Measurements from ENCODE around the gene CHFR. TPM values are rescaled to one million over a fixed set of nuclear protein-coding genes. Genes with fewer than 3 reads are reported as not detected.
"Not testable (repeated sequence)": the region's sequence is repeated elsewhere in the genome, so short reads cannot be mapped to it uniquely, and the experiment has no call there.

Gene CHFR
- total RNA-seq, 1 experiment from 2014 or later = 17.5 TPM

DNA sequence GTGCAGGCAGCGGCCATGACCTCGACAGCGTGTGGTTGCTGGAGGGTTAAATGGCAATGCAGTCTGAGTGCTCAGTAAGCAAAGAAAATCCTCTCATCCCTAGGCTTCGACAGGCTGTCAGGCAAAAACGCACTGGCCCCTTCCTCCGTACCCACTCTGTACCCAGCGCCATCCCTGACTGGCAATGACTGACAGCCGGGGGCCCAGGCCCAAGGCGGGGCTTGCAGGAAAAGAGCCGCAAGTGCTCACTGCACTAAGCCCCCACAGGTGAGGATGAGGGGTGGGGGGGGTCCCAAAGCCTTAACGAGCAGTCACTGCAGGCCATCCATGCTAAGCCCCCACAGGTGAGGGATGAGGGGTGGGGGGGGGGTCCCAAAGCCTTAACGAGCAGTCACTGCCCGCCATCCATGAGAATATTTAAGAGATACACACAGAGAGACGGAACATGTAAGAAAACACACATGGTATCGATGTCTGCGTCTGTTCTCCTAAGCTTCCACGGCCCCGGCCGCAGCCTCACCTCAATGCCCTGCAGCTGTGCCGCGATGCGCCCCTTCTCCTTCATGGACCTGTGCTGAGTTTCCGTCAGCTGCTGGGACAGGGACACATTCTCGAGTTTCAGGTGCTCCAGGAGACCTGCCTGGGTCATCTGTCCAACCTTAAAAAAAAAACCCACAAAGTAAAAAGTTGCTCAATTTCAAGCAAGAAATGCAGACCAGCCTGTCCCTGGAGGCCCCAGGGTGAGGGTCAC is 89.4 kb downstream of the CHFR start:
- in situ Hi-C loops (cut with HindIII; ENCODE audit: low pct_unique_long_range_greater_than_20kb, low sequenced_read_pairs) = no loop called here
- no peak for DNase-seq (ENCODE audit: low read depth)

GRCh38 chr12:132795847-132796246 is 91.6 kb downstream of the CHFR start:
- in situ Hi-C loops (cut with HindIII; ENCODE audit: low pct_unique_long_range_greater_than_20kb, low sequenced_read_pairs) = no loop called here
- DNase-seq (ENCODE audit: low read depth) = no peak

- DNase-seq (ENCODE audit: low read depth); in situ Hi-C loops (cut with HindIII; ENCODE audit: low pct_unique_long_range_greater_than_20kb, low sequenced_read_pairs): not testable (repeated sequence)
These were observed 95.5 kb downstream of the CHFR start for GRCh38 chr12:132791940-132792339.

GRCh38 chr12:132789099-132789471 is 98.3 kb downstream of the CHFR start:
- in situ Hi-C loops (cut with HindIII; ENCODE audit: low pct_unique_long_range_greater_than_20kb, low sequenced_read_pairs) = no loop called here
- DNase-seq (ENCODE audit: low read depth) = no peak

- in situ Hi-C loops (cut with HindIII; ENCODE audit: low pct_unique_long_range_greater_than_20kb, low sequenced_read_pairs) = no loop called here
- DNase-seq (ENCODE audit: low read depth) = no peak
These were observed 98.9 kb downstream of the CHFR start for GRCh38 chr12:132788375-132789098.

GRCh38 chr12:132787877-132788276 is 99.5 kb downstream of the CHFR start:
- DNase-seq (ENCODE audit: low read depth) = no peak
- in situ Hi-C loops (cut with HindIII; ENCODE audit: low pct_unique_long_range_greater_than_20kb, low sequenced_read_pairs) = no loop called here

GRCh38 chr12:132786192-132786591 is 101.2 kb downstream of the CHFR start:
- in situ Hi-C loops (cut with HindIII; ENCODE audit: low pct_unique_long_range_greater_than_20kb, low sequenced_read_pairs) = no loop called here
- no peak for DNase-seq (ENCODE audit: low read depth)

DNA sequence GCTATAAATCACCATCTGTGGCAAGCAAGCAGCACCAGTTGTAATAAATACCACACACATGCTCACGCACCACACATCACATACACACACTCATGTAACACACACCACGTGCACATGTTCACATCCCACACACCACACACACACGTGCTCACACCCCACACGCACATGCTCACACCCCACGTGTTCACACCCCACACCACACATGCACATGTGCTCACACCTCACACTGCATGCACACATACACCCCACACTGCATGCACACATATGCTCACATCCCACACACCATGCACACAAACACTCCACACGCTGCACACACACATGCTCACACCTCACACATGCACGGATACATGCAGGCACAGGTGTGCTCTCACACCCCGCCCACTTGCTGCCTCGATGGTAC is 102.8 kb downstream of the CHFR start:
- in situ Hi-C loops (cut with HindIII; ENCODE audit: low pct_unique_long_range_greater_than_20kb, low sequenced_read_pairs) = no loop called here
- no peak for DNase-seq (ENCODE audit: low read depth)

- in situ Hi-C loops (cut with HindIII; ENCODE audit: low pct_unique_long_range_greater_than_20kb, low sequenced_read_pairs) = no loop called here
- DNase-seq (ENCODE audit: low read depth) = no peak
These were observed 103.4 kb downstream of the CHFR start for GRCh38 chr12:132783917-132784531.

Other genes starting within 250 kb of the CHFR start
- 10.3 and 35.4 TPM in 2 replicates for gene POLE, start 200.3 kb downstream of the CHFR start, total RNA-seq (2014; rRNA removed; shearing (Covaris generic); ENCODE audit: low replicate concordance)
- 128 and 160 TPM in 2 replicates for gene PXMP2, start 200.0 kb downstream of the CHFR start, total RNA-seq (2014; rRNA removed; shearing (Covaris generic); ENCODE audit: low replicate concordance)
- 66.6 and 67.5 TPM in 2 replicates for gene PGAM5, start 176.8 kb downstream of the CHFR start, total RNA-seq (2014; rRNA removed; shearing (Covaris generic); ENCODE audit: low replicate concordance)
- 47.4 and 55.9 TPM in 2 replicates for gene ANKLE2, start 125.8 kb downstream of the CHFR start, total RNA-seq (2014; rRNA removed; shearing (Covaris generic); ENCODE audit: low replicate concordance)
- 46.0 and 57.2 TPM in 2 replicates for gene GOLGA3, start 58.7 kb downstream of the CHFR start, total RNA-seq (2014; rRNA removed; shearing (Covaris generic); ENCODE audit: low replicate concordance)
- 1.3 and 2.6 TPM in 2 replicates for gene ZNF605, start 68.7 kb upstream of the CHFR start, total RNA-seq (2014; rRNA removed; shearing (Covaris generic); ENCODE audit: low replicate concordance)
- 8.0 and 23.2 TPM in 2 replicates for gene ZNF26, start 98.8 kb upstream of the CHFR start, total RNA-seq (2014; rRNA removed; shearing (Covaris generic); ENCODE audit: low replicate concordance)
- gene ZNF84, start 149.9 kb upstream of the CHFR start, total RNA-seq (2014; rRNA removed; shearing (Covaris generic); ENCODE audit: low replicate concordance) = 7.1 and 9.0 TPM in 2 replicates
- 8.6 and 14.1 TPM in 2 replicates for gene ZNF140, start 193.3 kb upstream of the CHFR start, total RNA-seq (2014; rRNA removed; shearing (Covaris generic); ENCODE audit: low replicate concordance)
- 0.52 and 0.98 TPM in 2 replicates for gene ZNF891, start 242.7 kb upstream of the CHFR start, total RNA-seq (2014; rRNA removed; shearing (Covaris generic); ENCODE audit: low replicate concordance)
- gene ZNF10, start 243.0 kb upstream of the CHFR start, total RNA-seq (2014; rRNA removed; shearing (Covaris generic); ENCODE audit: low replicate concordance) = 0.54 and 3.1 TPM in 2 replicates

Data from Caki2 (cell line).